HG03342 (cell line): ENCODE data around the gene FGD5.

Source experiments
- ATAC-seq: cut with Tn5 transposase; IDR thresholded peaks from one replicate; pipeline ENCODE4 v1.9.1; 2021; ENCODE audit warnings: mild to moderate bottlenecking, moderate library complexity; ENCODE audit not compliant: unreplicated experiment

The FGD5 gene

GRCh38 chr3:14787630-14788029, 31.1 kb upstream of the FGD5 start:
- no peak for ATAC-seq

GRCh38 chr3:14788644-14789043, 30.1 kb upstream of the FGD5 start:
- no peak for ATAC-seq

GRCh38 chr3:14789221-14789620, 29.5 kb upstream of the FGD5 start:
- ATAC-seq = no peak

- ATAC-seq = no peak
These were observed 29.0 kb upstream of the FGD5 start for GRCh38 chr3:14789640-14790285.

- no peak for ATAC-seq
These were observed 27.3 kb upstream of the FGD5 start for GRCh38 chr3:14791343-14791945.

- ATAC-seq = no peak
These were observed 26.1 kb upstream of the FGD5 start for GRCh38 chr3:14792691-14793121.

GRCh38 chr3:14793126-14793857, 25.5 kb upstream of the FGD5 start:
- ATAC-seq = no peak

- no peak for ATAC-seq
These were observed 24.9 kb upstream of the FGD5 start for GRCh38 chr3:14793858-14794234.

- no peak for ATAC-seq
These were observed 24.3 kb upstream of the FGD5 start for GRCh38 chr3:14794435-14794834.

GRCh38 chr3:14795996-14796395, 22.8 kb upstream of the FGD5 start:
- no peak for ATAC-seq

- ATAC-seq = no peak
These were observed 22.2 kb upstream of the FGD5 start for GRCh38 chr3:14796403-14797077.

- no peak for ATAC-seq
These were observed 21.0 kb upstream of the FGD5 start for GRCh38 chr3:14797731-14798130.

- no peak for ATAC-seq
These were observed 20.5 kb upstream of the FGD5 start for GRCh38 chr3:14798231-14798630.

- ATAC-seq = no peak
These were observed 19.6 kb upstream of the FGD5 start for GRCh38 chr3:14799146-14799545.

GRCh38 chr3:14801031-14801430, 17.7 kb upstream of the FGD5 start:
- no peak for ATAC-seq

- ATAC-seq = no peak
These were observed 16.9 kb upstream of the FGD5 start for GRCh38 chr3:14801668-14802380.

- ATAC-seq = no peak
These were observed 16.4 kb upstream of the FGD5 start for GRCh38 chr3:14802381-14802731.

- ATAC-seq = no peak
These were observed 15.4 kb upstream of the FGD5 start for GRCh38 chr3:14803101-14803980.

- no peak for ATAC-seq
These were observed 14.6 kb upstream of the FGD5 start for GRCh38 chr3:14803981-14804834.
